Occipital lobe (tissue), 3 donors: ENCODE data around the gene RAB17. TPM values are rescaled to one million over a fixed set of nuclear protein-coding genes. Genes with fewer than 3 reads are reported as not detected.

Experiments
- DNase-seq: peaks from one replicate; lab custom pipeline; 2025; lab: John Stamatoyannopoulos, UW
- small RNA-seq: library from RNA; depleted of rRNA; stranded (forward); fragments of <200 nt; gene quantifications from one replicate; pipeline ENCODE3, GENCODE V24; 2014
- total RNA-seq: library from RNA; depleted of rRNA; stranded (reverse); fragments of >200 nt; gene quantifications from one replicate; pipeline ENCODE4 v1.2.3, GENCODE V29; 2014

RAB17 gene
- total RNA-seq, 1 donor from 2014 or later: 0.16 TPM

DNA sequence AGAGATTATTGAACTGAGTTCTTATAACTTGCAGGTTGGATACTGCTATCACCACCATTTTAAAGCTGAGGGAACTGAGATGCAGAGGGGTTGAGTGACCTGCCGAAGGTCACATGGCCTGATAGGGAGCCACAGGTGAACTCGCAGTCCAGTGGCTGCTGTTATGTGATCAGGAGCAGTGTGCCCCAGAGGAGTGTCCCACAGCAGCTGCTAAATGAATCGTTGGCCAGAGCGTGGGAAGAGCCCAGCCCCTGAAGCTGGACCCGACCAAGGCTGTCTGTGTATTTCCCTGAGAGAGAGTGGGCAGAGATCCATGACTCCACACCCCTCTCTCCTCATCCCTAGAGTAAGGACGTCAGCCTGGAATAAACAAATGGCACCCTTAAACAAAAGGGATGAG, 50.9 kb downstream of the RAB17 start:
- no peak for DNase-seq

GRCh38 chr2:237538901-237539300, 51.6 kb downstream of the RAB17 start:
- DNase-seq: no peak

DNA sequence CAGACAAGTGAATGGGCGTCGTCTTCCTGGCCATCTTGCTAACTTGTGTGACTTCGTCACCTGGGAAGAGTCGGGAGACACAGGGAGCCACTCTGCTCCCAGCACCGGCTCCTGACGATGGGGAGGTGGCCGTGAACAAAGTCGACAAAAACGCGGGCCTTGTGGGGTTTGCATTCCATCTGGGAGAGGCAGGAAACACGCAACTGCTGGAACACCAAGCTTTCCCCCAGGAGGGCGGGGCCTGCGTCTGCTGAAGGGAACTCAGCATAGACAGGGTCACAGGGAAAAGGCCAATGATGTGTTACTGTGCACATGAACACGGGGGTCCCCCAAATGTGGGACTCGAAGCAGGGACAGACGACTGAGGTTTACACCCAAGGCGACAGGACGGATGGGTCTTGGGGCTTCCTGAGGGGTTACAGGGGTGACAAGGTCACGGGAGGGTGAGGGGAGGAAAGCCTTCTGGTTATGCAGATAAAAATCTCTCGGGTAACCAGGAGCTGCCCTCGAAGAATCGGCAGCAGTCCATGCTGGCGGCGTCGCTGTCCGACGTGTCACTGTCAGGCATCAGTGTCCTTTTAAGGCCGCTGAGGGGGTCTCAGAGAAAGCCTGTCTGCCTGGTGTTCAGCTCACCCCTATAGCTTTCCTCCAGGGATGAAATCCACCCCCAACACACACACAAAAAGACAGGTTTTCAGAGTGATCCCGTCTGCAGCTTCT, 52.4 kb downstream of the RAB17 start:
- no peak for DNase-seq

DNA sequence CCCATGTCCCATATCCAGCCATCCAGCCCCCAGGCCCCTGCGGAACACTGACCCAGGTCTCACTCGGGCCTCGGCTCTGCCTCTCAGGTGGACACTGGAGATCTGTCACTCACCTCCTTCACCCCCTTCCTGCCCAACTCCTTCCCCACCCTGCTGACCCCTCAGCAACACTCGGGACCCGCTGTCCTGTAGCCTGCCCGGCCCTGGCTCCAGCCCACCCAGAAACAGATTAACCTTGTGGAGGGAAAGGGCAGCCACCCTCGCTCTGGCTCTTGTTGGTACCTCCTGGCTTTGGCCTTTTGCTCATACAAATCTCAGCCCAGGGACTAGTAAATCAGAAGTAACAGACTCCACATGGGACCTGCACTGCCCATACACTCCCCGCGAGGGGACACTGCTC, 53.9 kb downstream of the RAB17 start:
- DNase-seq: no peak

GRCh38 chr2:237536083-237536415, 54.5 kb downstream of the RAB17 start:
- no peak for DNase-seq

DNA sequence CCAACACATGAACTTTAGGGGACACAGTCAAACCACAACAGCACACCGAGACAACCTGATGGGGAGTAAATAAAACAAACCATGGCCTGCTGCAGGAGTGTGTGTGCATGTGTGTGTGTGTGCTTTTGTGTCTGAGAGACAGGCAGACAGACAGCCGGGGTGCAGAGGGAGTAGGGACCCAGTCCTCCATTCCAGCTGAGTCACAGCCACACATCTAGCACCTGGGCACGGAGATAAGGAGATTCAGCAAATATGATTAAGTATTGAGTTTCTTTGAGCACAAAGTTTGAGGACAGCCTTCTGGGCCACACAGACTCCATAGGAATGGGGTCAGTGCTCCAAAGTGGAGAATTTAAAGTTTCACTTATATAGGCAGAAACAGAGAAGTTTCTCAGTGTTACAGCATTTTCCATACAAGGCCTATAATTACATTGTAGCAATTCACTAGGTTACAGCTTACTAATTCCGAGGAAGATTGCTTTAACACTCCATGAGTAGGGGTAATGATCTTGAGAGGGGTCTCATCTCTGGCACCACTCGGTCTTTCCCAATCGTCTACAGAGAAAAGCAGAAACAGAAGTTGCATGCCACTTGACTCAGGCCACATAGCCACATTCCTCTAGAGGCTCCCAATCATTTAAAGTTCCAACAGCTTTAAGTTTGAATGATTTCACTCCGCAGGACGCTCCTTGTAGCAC, 55.0 kb downstream of the RAB17 start:
- no peak for DNase-seq

DNA sequence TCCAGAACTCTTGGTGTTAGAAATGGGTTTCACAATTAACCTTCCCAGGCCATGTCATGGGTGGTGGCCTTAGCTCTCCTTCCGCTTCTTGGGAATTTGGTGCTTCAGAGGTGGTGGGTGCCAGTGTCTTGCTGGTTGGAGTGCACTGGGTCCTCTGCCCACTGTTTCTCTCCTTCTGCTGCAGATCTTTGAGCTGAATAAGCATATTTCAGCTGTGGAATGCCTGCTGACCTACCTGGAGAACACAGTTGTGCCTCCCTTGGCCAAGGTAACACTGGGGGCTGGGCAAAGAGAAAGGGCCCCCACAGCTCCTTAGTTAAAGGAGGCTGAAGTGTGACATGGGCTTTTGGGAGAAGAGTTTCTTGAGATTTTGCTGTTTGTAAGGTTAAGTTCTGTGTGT, 56.2 kb downstream of the RAB17 start:
- DNase-seq: no peak

DNA sequence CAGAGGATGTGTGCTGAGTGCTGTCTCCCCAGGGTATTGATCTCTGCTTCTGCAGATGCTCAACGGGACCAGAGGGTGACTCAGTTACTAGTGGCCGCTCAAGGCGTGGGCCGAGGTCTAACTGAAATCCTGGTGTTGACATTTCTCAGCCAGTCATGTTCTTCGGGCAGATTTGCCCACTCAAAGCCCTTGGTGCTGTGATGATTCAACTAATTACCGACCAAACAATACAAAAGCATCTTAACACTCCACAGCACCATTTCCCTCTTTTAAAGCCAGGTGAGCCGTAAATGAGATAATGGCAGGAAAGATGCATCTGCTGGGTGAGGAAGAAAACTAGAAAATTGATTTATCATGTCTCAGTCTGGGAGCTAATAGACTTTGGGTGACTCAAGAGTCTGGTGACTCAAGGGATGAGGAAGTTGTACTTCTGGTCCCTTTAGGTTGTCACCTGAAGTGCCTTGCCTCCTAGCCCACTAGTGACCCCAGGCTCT, 56.8 kb downstream of the RAB17 start:
- DNase-seq: no peak

DNA sequence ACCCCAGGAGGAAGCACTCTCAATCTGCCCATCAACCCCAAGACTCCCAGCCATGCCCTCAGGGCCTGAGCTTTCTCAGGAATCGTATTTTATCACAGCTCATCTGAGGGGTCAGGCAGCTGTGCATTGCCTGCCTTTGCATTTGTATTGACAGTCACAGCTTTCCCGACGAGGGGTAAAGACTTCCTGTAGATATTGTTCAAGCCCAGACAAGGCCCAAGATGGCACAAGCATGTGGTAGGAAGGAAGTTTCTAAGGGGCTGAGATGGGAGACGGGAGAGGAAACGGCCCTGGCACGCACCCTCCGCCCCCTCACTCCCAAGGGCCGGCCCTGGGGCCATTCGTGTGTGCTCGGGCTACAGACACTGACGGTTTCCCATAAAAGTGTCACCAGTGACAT, 58.4 kb downstream of the RAB17 start:
- DNase-seq: no peak

DNA sequence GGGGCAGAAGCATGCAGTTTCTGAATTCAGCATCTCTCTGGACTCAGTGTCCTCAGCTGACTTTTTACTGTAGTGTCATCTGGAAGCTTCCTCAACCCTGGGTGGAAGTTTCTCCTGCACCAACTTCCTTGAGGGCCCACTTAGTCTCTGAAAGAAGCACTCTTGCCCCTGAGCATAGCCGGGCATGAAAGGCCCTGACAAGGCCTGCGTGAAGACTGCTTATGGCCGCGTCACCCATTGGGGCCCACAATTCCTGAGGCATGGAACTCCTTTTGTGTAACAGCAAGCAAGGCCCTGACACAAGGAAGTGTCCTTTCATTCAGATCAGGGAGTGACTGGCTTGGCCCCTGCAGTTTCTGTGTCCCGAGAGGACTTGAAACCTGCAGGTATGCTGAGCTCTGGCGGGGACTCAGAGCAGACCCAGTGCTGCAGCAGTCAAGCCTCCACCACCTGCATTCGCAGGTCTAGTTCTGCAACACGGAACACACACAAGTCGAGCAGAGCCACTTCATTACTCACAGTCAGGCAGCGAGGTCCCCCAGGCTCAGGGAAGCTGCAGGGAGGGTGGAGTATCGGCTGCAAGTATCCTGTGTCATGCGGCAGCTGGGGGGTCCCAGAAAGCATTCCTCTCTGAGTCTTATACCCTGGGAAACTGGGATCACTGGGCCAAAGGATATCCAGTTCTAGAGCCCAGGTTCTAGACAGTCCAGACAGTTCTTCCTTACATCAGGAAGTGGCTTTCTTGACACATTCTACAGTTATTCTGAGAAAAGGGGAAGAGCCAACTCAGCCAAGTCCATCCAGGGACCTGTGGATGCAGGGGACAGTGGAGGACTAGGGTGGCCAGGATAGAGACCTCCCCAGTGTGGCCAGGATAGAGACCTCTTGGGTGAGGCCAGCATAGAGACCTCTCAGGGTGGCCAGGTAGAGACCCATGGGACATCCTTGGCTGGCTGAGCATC, 59.8 kb downstream of the RAB17 start:
- DNase-seq: no peak

- DNase-seq: no peak
These were observed 60.8 kb downstream of the RAB17 start for GRCh38 chr2:237529452-237530402.

GRCh38 chr2:237527766-237528165, 62.8 kb downstream of the RAB17 start:
- DNase-seq: no peak

DNA sequence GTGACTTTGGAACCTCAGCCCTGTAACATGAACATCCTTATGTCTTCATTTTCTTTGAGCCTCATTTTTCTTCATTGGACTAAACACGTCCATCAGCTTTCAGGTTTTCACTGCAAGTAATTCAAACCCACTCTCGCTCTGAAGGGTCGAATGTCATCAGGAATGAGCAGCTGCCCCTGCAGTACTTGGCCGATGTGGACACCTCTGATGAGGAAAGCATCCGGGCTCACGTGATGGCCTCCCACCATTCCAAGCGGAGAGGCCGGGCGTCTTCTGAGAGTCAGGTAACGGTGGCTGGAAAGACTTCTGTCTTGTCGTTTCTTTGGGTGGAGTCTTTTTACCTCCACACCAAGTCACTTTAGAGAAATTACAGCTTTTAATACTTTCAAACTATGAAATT, 63.3 kb downstream of the RAB17 start:
- DNase-seq: no peak

GRCh38 chr2:237525559-237526157, 64.9 kb downstream of the RAB17 start:
- no peak for DNase-seq

GRCh38 chr2:237524631-237525030, 65.9 kb downstream of the RAB17 start:
- DNase-seq: no peak

Small RNA genes within 50 kb of the gene (small RNA-seq; reads per million reads assigned to genes)
- 0.12 reads per million for gene RNU6-1140P

Other genes with a start within 250 kb of the RAB17 start
- gene COL6A3, start 176.6 kb downstream of the RAB17 start, total RNA-seq: 23.9 TPM
- 0.94 TPM for gene MLPH, start 103.5 kb downstream of the RAB17 start, total RNA-seq
- gene PRLH, start 24.2 kb downstream of the RAB17 start, total RNA-seq: not detected
- gene LRRFIP1, start 36.9 kb upstream of the RAB17 start, total RNA-seq: 29.0 TPM
- 5.1 TPM for gene RBM44, start 208.0 kb upstream of the RAB17 start, total RNA-seq